ENCODE data around the gene PARL.
A peak's percentile ranks its signal among the peaks of the same experiment; 100 is the strongest.
"Not testable (repeated sequence)": the region's sequence is repeated elsewhere in the genome, so short reads cannot be mapped to it uniquely, and the experiment has no call there.

The PARL gene

DNA sequence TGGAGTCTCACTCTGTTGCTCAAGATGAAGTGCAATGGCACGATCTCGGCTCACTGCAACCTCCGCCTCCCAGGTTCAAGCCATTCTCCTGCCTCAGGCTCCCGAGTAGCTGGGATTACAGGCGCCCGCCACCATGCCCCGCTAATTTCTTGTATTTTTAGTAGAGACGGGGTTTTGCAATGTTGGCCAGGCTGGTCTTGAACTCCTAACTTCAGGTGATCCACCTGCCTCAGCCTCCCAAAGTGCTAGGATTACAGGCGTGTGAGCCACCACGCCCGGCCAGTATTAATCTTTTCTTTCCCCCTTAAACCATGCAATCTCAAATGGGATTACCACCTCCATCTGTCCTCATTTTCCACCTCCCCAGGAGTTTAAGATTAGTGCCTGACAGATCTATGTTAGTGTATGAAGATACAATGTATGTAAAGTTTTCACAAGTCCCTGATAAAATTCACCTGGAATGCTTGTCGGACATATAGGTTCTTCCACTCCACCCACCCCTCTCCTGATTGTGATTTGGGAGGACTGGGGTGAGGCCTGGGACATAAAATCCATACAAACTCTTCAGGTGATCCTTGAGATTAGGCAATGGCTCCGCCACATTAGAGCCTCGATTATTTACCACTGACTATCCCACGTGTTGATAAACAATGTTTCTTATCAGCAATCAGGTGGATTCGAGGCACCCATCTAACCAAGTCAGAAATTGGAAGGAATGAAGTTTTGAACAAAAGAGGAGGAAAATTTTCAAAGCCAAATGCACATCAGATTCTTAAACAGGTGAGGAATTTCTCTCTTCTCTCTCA, 1.2 kb downstream of the PARL start:
- Histone ChIP-seq H3K9me3 (ENCODE audit: control insufficient read depth, insufficient read depth, low read length) (no peaks in the 10 kb centered on the region), H3K4me1 (ENCODE audit: control insufficient read depth, insufficient read depth, low read length) (peaks cover 20% of the 10 kb centered on the region), H3K9ac (ENCODE audit: low read depth, low read length) (peak overlapping the region; percentile 81), H3K36me3 (ENCODE audit: control insufficient read depth, insufficient read depth, low read length) (peaks cover 3% of the 10 kb centered on the region; the same call in 1 of the 2 replicates), H3K4me3 (ENCODE audit: low read depth, low read length) (peak overlapping the region; percentile 97), H3K27ac (ENCODE audit: low read depth, low read length) (peak overlapping the region; percentile 75), H3K27me3 (ENCODE audit: control insufficient read depth, insufficient read depth, low read length) (no peaks in the 10 kb centered on the region)

DNA sequence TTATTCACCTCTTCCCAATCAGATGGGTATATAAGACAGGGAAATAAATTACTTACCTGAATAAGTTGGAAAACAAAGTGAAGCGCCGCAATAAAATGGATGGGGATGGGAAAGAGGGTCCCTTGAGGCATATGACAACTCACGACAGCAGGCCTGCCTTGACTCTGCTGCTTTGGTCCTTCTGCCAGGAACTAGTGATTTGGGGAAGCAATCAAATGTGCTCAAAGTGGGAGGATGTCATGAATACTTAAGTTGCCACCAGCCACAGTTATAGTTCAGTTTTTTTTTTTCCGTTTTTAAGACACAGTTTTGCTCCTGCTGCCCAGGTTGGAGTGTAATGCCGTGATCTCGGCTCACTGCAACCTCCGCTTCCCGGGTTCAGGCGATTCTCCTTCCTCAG, 4.6 kb downstream of the PARL start:
- H3K4me1 ChIP-seq (ENCODE audit: control insufficient read depth, insufficient read depth, low read length) = peaks cover 26% of the 10 kb centered on the region
- no peak overlapping the region for H3K27ac ChIP-seq (ENCODE audit: low read depth, low read length)
- no peaks in the 10 kb centered on the region for H3K9me3 ChIP-seq (ENCODE audit: control insufficient read depth, insufficient read depth, low read length)
- peaks cover 10% of the 10 kb centered on the region; the same call in 1 of the 2 replicates for H3K36me3 ChIP-seq (ENCODE audit: control insufficient read depth, insufficient read depth, low read length)
- no peak overlapping the region for H3K4me3 ChIP-seq (ENCODE audit: low read depth, low read length)
- no peak overlapping the region for H3K9ac ChIP-seq (ENCODE audit: low read depth, low read length)
- H3K27me3 ChIP-seq (ENCODE audit: control insufficient read depth, insufficient read depth, low read length) = no peaks in the 10 kb centered on the region

DNA sequence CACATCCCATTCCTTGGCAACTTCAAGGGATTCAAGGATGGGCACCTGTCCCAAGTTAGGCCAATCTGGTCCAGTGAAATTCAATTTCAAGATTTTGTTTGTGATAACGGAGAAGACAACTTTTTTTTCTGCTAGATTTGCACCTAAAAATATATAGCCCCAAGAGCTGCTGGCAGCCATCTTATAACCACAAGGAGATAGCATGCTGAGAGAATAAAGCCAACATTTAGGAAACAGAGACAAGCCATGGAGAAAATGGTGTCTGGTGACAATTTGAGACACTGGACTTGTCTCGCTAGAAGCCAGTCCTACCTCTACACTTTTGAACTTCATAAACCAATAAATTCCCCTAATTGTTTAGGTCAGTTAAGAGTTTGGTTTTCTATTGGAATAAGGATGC, 5.4 kb downstream of the PARL start:
- H3K4me1 ChIP-seq (ENCODE audit: control insufficient read depth, insufficient read depth, low read length) = peaks cover 26% of the 10 kb centered on the region
- no peaks in the 10 kb centered on the region for H3K27me3 ChIP-seq (ENCODE audit: control insufficient read depth, insufficient read depth, low read length)
- H3K9ac ChIP-seq (ENCODE audit: low read depth, low read length) = no peak overlapping the region
- peaks cover 10% of the 10 kb centered on the region; the same call in 1 of the 2 replicates for H3K36me3 ChIP-seq (ENCODE audit: control insufficient read depth, insufficient read depth, low read length)
- no peak overlapping the region for H3K4me3 ChIP-seq (ENCODE audit: low read depth, low read length)
- H3K9me3 ChIP-seq (ENCODE audit: control insufficient read depth, insufficient read depth, low read length) = no peaks in the 10 kb centered on the region
- no peak overlapping the region for H3K27ac ChIP-seq (ENCODE audit: low read depth, low read length)

DNA sequence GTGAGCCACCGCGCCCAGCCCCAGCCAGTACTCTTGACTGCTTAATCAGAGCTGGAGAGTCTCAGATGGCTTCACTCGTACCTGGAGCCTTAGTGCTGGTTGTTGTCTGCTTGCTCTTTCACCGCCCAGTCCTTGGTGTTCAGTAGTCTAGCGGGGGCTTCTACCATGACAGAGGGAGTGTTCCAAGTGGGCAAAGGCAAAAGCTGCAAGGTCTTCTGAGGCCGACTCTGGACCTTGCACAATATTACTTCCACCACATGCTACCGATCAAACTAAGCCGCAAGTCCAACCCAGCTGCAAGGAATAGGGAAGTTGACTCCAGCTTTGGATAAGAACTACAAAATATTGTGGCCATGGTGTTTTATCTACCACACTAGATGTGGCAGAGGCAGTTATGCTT, 6.6 kb downstream of the PARL start:
- Histone ChIP-seq H3K27me3 (ENCODE audit: control insufficient read depth, insufficient read depth, low read length) (no peaks in the 10 kb centered on the region), H3K4me3 (ENCODE audit: low read depth, low read length) (no peak overlapping the region), H3K4me1 (ENCODE audit: control insufficient read depth, insufficient read depth, low read length) (peaks cover 21% of the 10 kb centered on the region), H3K27ac (ENCODE audit: low read depth, low read length) (no peak overlapping the region), H3K9ac (ENCODE audit: low read depth, low read length) (no peak overlapping the region), H3K9me3 (ENCODE audit: control insufficient read depth, insufficient read depth, low read length) (no peaks in the 10 kb centered on the region), H3K36me3 (ENCODE audit: control insufficient read depth, insufficient read depth, low read length) (peaks cover 10% of the 10 kb centered on the region; the same call in 1 of the 2 replicates)

DNA sequence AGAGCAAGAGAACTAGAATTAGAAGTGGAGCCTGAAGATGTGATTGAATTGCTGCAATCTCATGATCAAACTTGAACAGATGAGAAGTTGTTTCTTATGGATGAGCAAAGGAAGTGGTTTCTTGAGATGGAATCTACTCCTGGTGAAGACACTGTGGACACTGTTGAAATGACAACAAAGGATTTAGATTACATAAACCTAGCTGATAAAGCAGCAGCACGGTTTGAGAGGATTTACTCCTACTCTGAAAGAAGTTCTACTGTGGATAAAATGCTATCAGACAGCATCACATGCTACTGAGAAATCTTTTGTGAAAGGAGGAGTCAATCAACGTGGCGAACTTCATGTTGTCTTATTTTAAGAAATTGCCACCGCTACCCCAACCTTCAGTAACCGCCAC, 7.5 kb downstream of the PARL start:
- not testable (repeated sequence) for H3K9me3 ChIP-seq (ENCODE audit: control insufficient read depth, insufficient read depth, low read length); H3K9ac ChIP-seq (ENCODE audit: low read depth, low read length); H3K27ac ChIP-seq (ENCODE audit: low read depth, low read length); H3K4me3 ChIP-seq (ENCODE audit: low read depth, low read length); H3K27me3 ChIP-seq (ENCODE audit: control insufficient read depth, insufficient read depth, low read length)
- Histone ChIP-seq H3K36me3 (ENCODE audit: control insufficient read depth, insufficient read depth, low read length) (peaks cover 10% of the 10 kb centered on the region; the same call in 1 of the 2 replicates), H3K4me1 (ENCODE audit: control insufficient read depth, insufficient read depth, low read length) (peaks cover 16% of the 10 kb centered on the region)

DNA sequence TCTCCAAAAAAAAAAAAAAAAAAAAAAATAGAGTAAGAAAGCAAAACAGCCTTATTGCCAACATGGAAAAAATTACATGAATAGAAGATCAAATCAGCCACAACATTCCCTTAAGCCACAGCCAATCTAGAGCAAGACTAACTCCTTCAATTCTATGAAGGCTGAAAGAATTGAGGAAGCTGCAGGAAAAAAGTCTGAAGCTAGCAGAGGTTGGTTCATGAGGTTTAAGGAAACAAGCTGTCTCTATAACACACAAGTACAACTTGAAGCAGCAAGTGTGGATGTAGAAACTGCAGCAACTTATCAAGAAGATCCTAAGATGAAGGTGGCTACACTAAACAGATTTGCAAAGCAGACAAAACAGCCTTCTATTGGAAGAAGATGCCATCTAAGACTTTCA, 9.3 kb downstream of the PARL start:
- no peaks in the 10 kb centered on the region for H3K27me3 ChIP-seq (ENCODE audit: control insufficient read depth, insufficient read depth, low read length)
- H3K27ac ChIP-seq (ENCODE audit: low read depth, low read length) = no peak overlapping the region
- peaks cover 10% of the 10 kb centered on the region; the same call in 1 of the 2 replicates for H3K36me3 ChIP-seq (ENCODE audit: control insufficient read depth, insufficient read depth, low read length)
- H3K9ac ChIP-seq (ENCODE audit: low read depth, low read length) = no peak overlapping the region
- peaks cover 16% of the 10 kb centered on the region for H3K4me1 ChIP-seq (ENCODE audit: control insufficient read depth, insufficient read depth, low read length)
- no peaks in the 10 kb centered on the region for H3K9me3 ChIP-seq (ENCODE audit: control insufficient read depth, insufficient read depth, low read length)
- H3K4me3 ChIP-seq (ENCODE audit: low read depth, low read length) = no peak overlapping the region

DNA sequence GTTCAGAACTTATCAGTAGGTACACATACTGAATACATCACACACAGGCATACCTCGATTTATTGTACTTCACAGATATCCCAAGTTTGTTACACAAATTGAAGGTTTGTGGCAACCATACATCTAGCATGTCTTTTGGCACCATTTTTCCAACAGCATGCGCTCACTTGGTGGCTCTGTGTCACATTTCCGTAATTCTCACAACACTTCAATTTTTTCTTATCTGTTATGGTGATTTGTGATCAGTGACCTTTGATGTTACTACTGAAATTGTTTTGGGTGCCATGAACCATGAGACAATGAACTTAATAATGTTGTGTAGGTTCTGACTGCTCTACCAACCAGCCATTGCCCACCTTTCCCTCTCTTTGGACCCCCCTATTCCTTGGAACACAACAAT, 10.8 kb downstream of the PARL start:
- Histone ChIP-seq H3K4me3 (ENCODE audit: low read depth, low read length) (no peak overlapping the region), H3K27ac (ENCODE audit: low read depth, low read length) (no peak overlapping the region), H3K27me3 (ENCODE audit: control insufficient read depth, insufficient read depth, low read length) (no peaks in the 10 kb centered on the region), H3K4me1 (ENCODE audit: control insufficient read depth, insufficient read depth, low read length) (peaks cover 10% of the 10 kb centered on the region), H3K9ac (ENCODE audit: low read depth, low read length) (no peak overlapping the region), H3K36me3 (ENCODE audit: control insufficient read depth, insufficient read depth, low read length) (peaks cover 7% of the 10 kb centered on the region; the same call in 1 of the 2 replicates), H3K9me3 (ENCODE audit: control insufficient read depth, insufficient read depth, low read length) (no peaks in the 10 kb centered on the region)

DNA sequence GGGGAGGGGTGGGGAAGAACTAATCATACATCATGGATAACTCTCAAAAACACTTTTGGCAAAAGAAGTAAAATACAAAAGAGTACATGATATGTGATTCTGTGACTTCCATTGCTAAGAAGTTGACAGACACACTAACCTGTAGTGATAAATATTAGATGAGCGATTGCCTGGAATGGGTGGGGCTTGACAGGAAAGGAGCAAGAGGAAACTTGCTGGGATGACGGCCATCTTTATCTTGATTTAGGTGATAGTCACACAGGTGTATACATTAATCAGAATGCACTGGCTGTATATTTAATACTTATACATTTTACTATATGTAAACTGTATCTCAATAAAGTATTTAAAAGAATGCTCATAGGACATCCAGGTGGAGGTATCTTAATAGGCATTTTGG, 13.1 kb downstream of the PARL start:
- no peak overlapping the region for H3K4me3 ChIP-seq (ENCODE audit: low read depth, low read length)
- peaks cover 15% of the 10 kb centered on the region for H3K36me3 ChIP-seq (ENCODE audit: control insufficient read depth, insufficient read depth, low read length)
- no peak overlapping the region for H3K9ac ChIP-seq (ENCODE audit: low read depth, low read length)
- no peaks in the 10 kb centered on the region for H3K4me1 ChIP-seq (ENCODE audit: control insufficient read depth, insufficient read depth, low read length)
- no peaks in the 10 kb centered on the region for H3K9me3 ChIP-seq (ENCODE audit: control insufficient read depth, insufficient read depth, low read length)
- H3K27me3 ChIP-seq (ENCODE audit: control insufficient read depth, insufficient read depth, low read length) = no peaks in the 10 kb centered on the region
- no peak overlapping the region for H3K27ac ChIP-seq (ENCODE audit: low read depth, low read length)

DNA sequence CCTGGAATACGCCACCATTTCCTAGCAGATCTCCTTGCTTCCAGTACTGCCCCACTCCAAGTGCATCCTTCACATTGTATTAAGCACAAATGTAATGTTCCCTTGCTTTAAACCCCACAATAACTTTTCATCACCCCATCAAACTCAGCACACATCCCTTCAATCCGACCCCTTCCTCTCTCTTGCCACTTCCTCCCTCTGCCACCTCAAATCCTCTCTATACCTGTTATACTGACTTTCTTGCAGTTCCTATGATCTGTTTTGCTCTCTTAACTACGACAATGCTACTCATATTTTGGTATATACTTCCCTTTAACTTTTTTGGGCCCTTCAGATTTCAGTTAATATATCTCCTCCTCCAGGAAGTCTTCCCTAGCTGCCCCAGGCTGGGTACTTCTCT, 14.1 kb downstream of the PARL start:
- no peaks in the 10 kb centered on the region for H3K4me1 ChIP-seq (ENCODE audit: control insufficient read depth, insufficient read depth, low read length)
- no peaks in the 10 kb centered on the region for H3K9me3 ChIP-seq (ENCODE audit: control insufficient read depth, insufficient read depth, low read length)
- H3K4me3 ChIP-seq (ENCODE audit: low read depth, low read length) = no peak overlapping the region
- H3K36me3 ChIP-seq (ENCODE audit: control insufficient read depth, insufficient read depth, low read length) = peaks cover 25% of the 10 kb centered on the region
- no peak overlapping the region for H3K27ac ChIP-seq (ENCODE audit: low read depth, low read length)
- no peaks in the 10 kb centered on the region for H3K27me3 ChIP-seq (ENCODE audit: control insufficient read depth, insufficient read depth, low read length)
- H3K9ac ChIP-seq (ENCODE audit: low read depth, low read length) = no peak overlapping the region

DNA sequence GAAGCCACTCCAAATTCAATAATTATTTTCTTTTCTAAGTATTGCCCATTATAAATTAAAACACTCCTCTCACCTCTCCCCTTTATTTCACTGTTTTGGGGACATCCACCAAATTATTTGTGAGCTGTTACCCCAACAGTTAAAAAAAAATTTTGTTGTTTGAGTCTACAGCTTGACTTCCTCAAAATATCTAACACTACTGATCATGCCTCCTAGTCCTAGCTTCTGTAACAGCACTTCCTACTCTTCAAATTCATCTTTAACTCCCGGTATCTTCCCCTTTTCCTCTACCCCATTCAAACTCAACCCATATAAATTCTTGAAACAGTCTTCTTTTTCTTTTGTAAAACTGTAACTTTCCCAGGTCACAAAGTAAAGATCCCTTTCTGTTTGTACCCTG, 15.9 kb downstream of the PARL start:
- Histone ChIP-seq H3K36me3 (ENCODE audit: control insufficient read depth, insufficient read depth, low read length) (peaks cover 40% of the 10 kb centered on the region), H3K27ac (ENCODE audit: low read depth, low read length) (no peak overlapping the region), H3K9ac (ENCODE audit: low read depth, low read length) (no peak overlapping the region), H3K27me3 (ENCODE audit: control insufficient read depth, insufficient read depth, low read length) (no peaks in the 10 kb centered on the region), H3K9me3 (ENCODE audit: control insufficient read depth, insufficient read depth, low read length) (no peaks in the 10 kb centered on the region), H3K4me3 (ENCODE audit: low read depth, low read length) (no peak overlapping the region), H3K4me1 (ENCODE audit: control insufficient read depth, insufficient read depth, low read length) (no peaks in the 10 kb centered on the region)

DNA sequence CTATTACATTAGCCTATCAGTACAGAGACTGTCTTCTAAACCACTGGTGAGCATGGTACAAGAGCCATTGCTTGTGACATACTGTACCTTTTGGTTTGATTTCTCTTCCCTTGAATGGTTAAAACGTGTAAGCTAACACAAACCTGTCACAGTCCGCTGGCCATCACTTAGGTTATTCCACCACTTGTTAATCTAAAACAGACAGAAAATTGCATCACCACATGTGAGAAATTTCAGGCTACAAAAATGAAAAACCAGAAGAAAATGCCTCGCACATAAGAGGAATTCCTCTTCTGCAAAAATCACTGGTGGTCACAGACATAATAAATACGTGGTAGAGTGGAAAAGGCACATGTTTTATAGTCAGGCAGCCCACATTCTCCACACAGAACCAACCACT, 22.1 kb downstream of the PARL start:
- Histone ChIP-seq H3K4me3 (ENCODE audit: low read depth, low read length) (no peak overlapping the region), H3K27ac (ENCODE audit: low read depth, low read length) (no peak overlapping the region), H3K36me3 (ENCODE audit: control insufficient read depth, insufficient read depth, low read length) (peaks cover 87% of the 10 kb centered on the region), H3K27me3 (ENCODE audit: control insufficient read depth, insufficient read depth, low read length) (no peaks in the 10 kb centered on the region), H3K9me3 (ENCODE audit: control insufficient read depth, insufficient read depth, low read length) (no peaks in the 10 kb centered on the region), H3K4me1 (ENCODE audit: control insufficient read depth, insufficient read depth, low read length) (no peaks in the 10 kb centered on the region), H3K9ac (ENCODE audit: low read depth, low read length) (no peak overlapping the region)

All from HUES48 (cell line).